HepG2 (cell line): ENCODE measurements around the gene TTLL10. TPM values are rescaled to one million over a fixed set of nuclear protein-coding genes. Genes with fewer than 3 reads are reported as not detected.

ENCODE experiments used
- ARID2 ChIP-seq: sonication (generic); formaldehyde crosslinking; IDR thresholded peaks from 2 replicates; pipeline ENCODE4 v1.8.1; 2022; ENCODE audit warnings: mild to moderate bottlenecking, missing genetic modification reagents, borderline replicate concordance
- ATF2 ChIP-seq: sonication (generic); formaldehyde crosslinking; IDR thresholded peaks from 2 replicates; pipeline ENCODE4 v1.4.0; 2020; ENCODE audit warnings: missing genetic modification reagents
- CHCHD3 ChIP-seq: sonication (generic); formaldehyde crosslinking; IDR thresholded peaks from 2 replicates; pipeline ENCODE4 v1.8.0; 2022; ENCODE audit warnings: mild to moderate bottlenecking, missing genetic modification reagents, moderate library complexity
- CSRNP1 ChIP-seq: sonication (generic); formaldehyde crosslinking; IDR thresholded peaks from 2 replicates; pipeline ENCODE4 v1.8.1; 2023; ENCODE audit warnings: mild to moderate bottlenecking, missing genetic modification reagents
- GPN1 ChIP-seq: sonication (generic); formaldehyde crosslinking; IDR thresholded peaks from 2 replicates; pipeline ENCODE4 v1.5.1; 2020; ENCODE audit warnings: missing genetic modification reagents, borderline replicate concordance
- HOXA9 ChIP-seq: sonication (generic); formaldehyde crosslinking; IDR thresholded peaks from 2 replicates; pipeline ENCODE4 v1.8.1; 2022; ENCODE audit warnings: missing genetic modification reagents, mild to moderate bottlenecking, moderate library complexity, borderline replicate concordance
- IRF9 ChIP-seq: sonication (generic); formaldehyde crosslinking; IDR thresholded peaks from 2 replicates; pipeline ENCODE4 v1.8.0; 2022; ENCODE audit warnings: missing genetic modification reagents, mild to moderate bottlenecking, borderline replicate concordance
- MBNL3 ChIP-seq: fragments of 250-450 bp; sonication (Bioruptor Pico); conservative IDR thresholded peaks from 2 replicates; pipeline ENCODE4 v1.8.0; 2022; ENCODE audit warnings: mild to moderate bottlenecking, inconsistent platforms
- RFXANK ChIP-seq: IDR thresholded peaks from 2 replicates; pipeline ENCODE4 v1.6.1; 2016
- SAP130 ChIP-seq: IDR thresholded peaks from 2 replicates; pipeline ENCODE4 v1.6.1; 2016; ENCODE audit warnings: low read depth
- YY1 ChIP-seq: IDR thresholded peaks from 2 replicates; pipeline ENCODE4 v1.6.1; 2011; ENCODE audit warnings: low read length, low read depth, moderate library complexity, mild to moderate bottlenecking; ENCODE audit not compliant: insufficient read depth, insufficient replicate concordance
- ZBED4 ChIP-seq: sonication (generic); formaldehyde crosslinking; IDR thresholded peaks from 2 replicates; pipeline ENCODE4 v1.4.0; 2020; ENCODE audit warnings: missing genetic modification reagents, borderline replicate concordance
- ZBTB7A ChIP-seq: sonication (generic); formaldehyde crosslinking; IDR thresholded peaks from 2 replicates; pipeline ENCODE4 v1.8.0; 2022; ENCODE audit warnings: mild to moderate bottlenecking, missing genetic modification reagents
- ZNF263 ChIP-seq: sonication (generic); formaldehyde crosslinking; IDR thresholded peaks from 2 replicates; pipeline ENCODE4 v1.4.0; 2020; ENCODE audit warnings: missing genetic modification reagents
- ZNF430 ChIP-seq: sonication (generic); formaldehyde crosslinking; IDR thresholded peaks from 2 replicates; pipeline ENCODE4 v1.9.0; 2021; ENCODE audit warnings: mild to moderate bottlenecking, missing genetic modification reagents
- ZNF558 ChIP-seq: sonication (generic); formaldehyde crosslinking; IDR thresholded peaks from 2 replicates; pipeline ENCODE4 v1.9.0; 2022; ENCODE audit warnings: mild to moderate bottlenecking, missing genetic modification reagents, borderline replicate concordance
- ZNF605 ChIP-seq: sonication (generic); formaldehyde crosslinking; IDR thresholded peaks from 2 replicates; pipeline ENCODE4 v1.8.0; 2022; ENCODE audit warnings: mild to moderate bottlenecking, missing genetic modification reagents
- ZNF652 ChIP-seq: IDR thresholded peaks from 2 replicates; pipeline ENCODE4 v1.6.1; 2016; ENCODE audit warnings: low read depth, borderline replicate concordance
- polyA plus RNA-seq, 8 experiments: library from polyadenylated mRNA; depleted of rRNA in 3 of 8; stranded (reverse) in 7 of 8; unstranded in 1 of 8; fragments of >200 nt; fragmentation: Illumina TruSeq in 4 of 8; extraction: Trizol in 4 of 8; gene quantifications; 2 replicates each; pipeline versions ENCODE4 v1.2.1 to v1.2.3, GENCODE V29; 2011 to 2016; ENCODE audit warnings: low read depth in 4 of 8, missing spikeins in 1 of 8, mixed read lengths in 1 of 8; ENCODE audit not compliant: insufficient read depth in 1 of 8
- total RNA-seq, 5 experiments: library from RNA; depleted of rRNA; stranded (reverse); fragments of >200 nt; fragmentation: Illumina TruSeq; extraction: Trizol; gene quantifications; 2 replicates each; pipeline ENCODE4 v1.2.3, GENCODE V29; 2016; ENCODE audit warnings: low read depth in 1 of 5

The TTLL10 gene
- total and polyA plus RNA-seq, 2 of the 13 experiments (the other 11 are each of a cell fraction or from before 2014, with no cell fraction given): not detected

- TF ChIP-seq ZBED4 (CRISPR knock-in tag) (no peak), IRF9 (CRISPR knock-in tag) (peak; percentile 29; the same call in 1 of the 2 replicates), SAP130 (CRISPR knock-in tag) (peak; percentile 56; the same call in 1 of the 2 replicates), CSRNP1 (CRISPR knock-in tag) (no peak; the same call in 1 of the 2 replicates), ARID2 (CRISPR knock-in tag) (0 out of 2 replicates have a peak, but pooled peaks have one; percentile 12), ATF2 (peak; percentile 51; the same call in 1 of the 2 replicates), ZNF558 (no peak), ZBTB7A (CRISPR knock-in tag) (peak; percentile 69; the same call in 1 of the 2 replicates), YY1 (peak; percentile 22), ZNF605 (CRISPR knock-in tag) (peak; percentile 59; the same call in 1 of the 2 replicates), MBNL3 (CRISPR knock-in tag) (no peak), RFXANK (CRISPR knock-in tag) (no peak), ZNF263 (CRISPR knock-in tag) (peak; percentile 56; the same call in 1 of the 2 replicates), HOXA9 (peak; percentile 53; the same call in 1 of the 2 replicates), CHCHD3 (no peak), GPN1 (0 out of 2 replicates have a peak, but pooled peaks have one; percentile 48), ZNF430 (CRISPR knock-in tag) (peak; percentile 28; the same call in 1 of the 2 replicates), ZNF652 (CRISPR knock-in tag) (no peak)
Measured at GRCh38 chr1:1128454-1129139, 45.1 kb upstream of the TTLL10 start (continued).
